ENCODE data around the gene CCDC116. TPM values are rescaled to one million over a fixed set of nuclear protein-coding genes. Genes with fewer than 3 reads are reported as not detected.

CCDC116 gene
- total RNA-seq, 1 donor from 2014 or later = 1.3 TPM

DNA sequence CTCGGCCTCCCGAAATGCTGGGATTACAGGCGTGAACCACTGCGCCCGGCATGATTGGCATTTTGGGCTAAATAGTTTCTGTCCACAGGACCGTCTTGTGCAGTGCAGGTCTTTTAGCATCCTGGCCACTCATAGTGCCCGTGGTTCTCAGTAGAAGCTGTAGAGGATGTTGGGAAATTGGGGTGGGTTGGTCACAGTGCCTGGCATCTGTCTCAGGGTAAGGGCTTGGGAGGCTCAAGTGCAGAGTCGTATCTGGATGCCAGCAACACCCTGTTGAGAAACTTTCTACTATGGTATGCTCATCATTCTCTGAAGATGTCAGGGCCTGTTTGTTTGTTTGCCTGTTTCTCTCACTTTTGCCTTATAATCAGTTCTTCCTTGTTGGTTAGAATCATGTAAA, 43.2 kb upstream of the CCDC116 start:
- no peak for TF ChIP-seq CTCF (IDR thresholded peaks at IDR 0.05; ENCODE audit: unreplicated experiment)
- no peaks in the 10 kb centered on the region for H3K27me3 Mint-ChIP-seq (ENCODE audit: low read depth)

DNA sequence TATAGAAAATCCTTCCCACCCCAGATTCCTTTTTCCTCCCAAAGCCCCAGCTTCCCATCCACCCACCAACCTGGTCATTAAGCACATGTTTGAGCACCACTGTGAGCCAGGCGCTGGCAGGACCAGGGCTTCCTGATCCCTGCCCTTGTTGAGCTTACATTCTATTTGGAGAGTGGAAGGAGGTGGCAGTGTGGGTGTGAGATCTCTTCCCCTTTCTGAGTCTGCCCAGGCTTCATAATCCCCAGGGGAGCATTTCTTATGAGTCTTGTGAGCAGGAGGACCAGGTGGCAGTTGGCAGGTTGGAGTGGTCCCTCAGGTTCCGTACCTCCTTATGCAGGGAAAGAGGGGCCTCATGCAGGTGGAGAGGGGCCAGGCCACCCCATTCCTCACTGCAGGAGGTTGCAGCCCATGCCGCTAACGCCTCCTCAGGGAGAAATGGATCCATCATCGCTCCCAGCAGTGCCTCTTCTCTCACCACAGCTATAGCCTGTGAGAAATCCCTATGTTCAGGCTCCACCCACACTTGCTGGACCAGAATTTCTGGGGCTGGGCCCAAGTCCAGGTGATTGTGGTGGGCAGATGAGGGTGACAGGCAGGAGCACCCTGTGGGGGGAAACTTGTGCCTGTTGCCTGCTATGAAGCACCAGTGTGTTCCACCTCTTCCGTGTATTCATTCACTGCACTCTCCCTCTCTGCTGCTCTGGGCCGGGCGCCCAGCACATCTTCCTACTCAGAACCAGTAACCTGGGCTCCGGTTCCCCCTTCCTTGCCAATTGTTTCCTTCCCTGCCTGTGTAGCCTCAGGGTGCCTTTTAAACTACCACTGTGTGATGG, 41.5 kb upstream of the CCDC116 start:
- Mint-ChIP-seq H3K27ac (no peak overlapping the region), H3K36me3 (peaks cover 27% of the 10 kb centered on the region), H3K4me1 (peaks cover 13% of the 10 kb centered on the region), H3K4me3 (no peak overlapping the region), H3K27me3 (ENCODE audit: low read depth) (no peaks in the 10 kb centered on the region), H3K9me3 (no peaks in the 10 kb centered on the region)
- no peak for TF ChIP-seq CTCF (IDR thresholded peaks at IDR 0.05; ENCODE audit: unreplicated experiment)
- DNase-seq (ENCODE audit: low spot score in 2 of 2, unreplicated experiment in 2 of 2) = no peak

More for the DNA sequence above, 43.2 kb upstream of the CCDC116 start:
- H3K27ac Mint-ChIP-seq = no peak overlapping the region
- peaks cover 13% of the 10 kb centered on the region for H3K4me1 Mint-ChIP-seq
- no peaks in the 10 kb centered on the region for H3K9me3 Mint-ChIP-seq
- peaks cover 22% of the 10 kb centered on the region for H3K36me3 Mint-ChIP-seq
- H3K4me3 Mint-ChIP-seq = no peak overlapping the region
- no peak for DNase-seq (ENCODE audit: low spot score in 2 of 2, unreplicated experiment in 2 of 2)

DNA sequence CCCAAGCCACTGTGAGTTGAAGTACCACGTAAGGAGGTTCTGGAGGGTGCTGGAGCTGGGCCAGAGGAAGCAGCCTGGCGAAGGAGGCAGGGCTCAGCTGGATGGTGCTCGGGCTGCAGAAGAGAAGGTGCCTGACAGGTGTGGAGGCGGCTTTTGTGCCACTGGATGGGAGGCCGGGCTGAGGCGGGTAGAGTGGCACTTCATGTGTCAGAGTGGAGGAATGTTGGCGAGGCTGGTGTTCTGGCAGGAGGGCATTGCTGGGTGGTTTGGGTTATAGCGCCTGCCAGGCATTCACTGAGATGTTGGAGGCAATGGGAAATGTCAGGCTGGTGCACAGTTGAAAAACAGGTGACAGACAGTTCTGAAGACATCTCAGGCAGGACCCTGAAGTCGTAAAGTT, 40.9 kb upstream of the CCDC116 start:
- Mint-ChIP-seq H3K9me3 (no peaks in the 10 kb centered on the region), H3K4me1 (peaks cover 13% of the 10 kb centered on the region), H3K27me3 (ENCODE audit: low read depth) (no peaks in the 10 kb centered on the region), H3K4me3 (no peak overlapping the region), H3K36me3 (peaks cover 29% of the 10 kb centered on the region), H3K27ac (no peak overlapping the region)
- no peak for TF ChIP-seq CTCF (IDR thresholded peaks at IDR 0.05; ENCODE audit: unreplicated experiment)
- no peak for DNase-seq (ENCODE audit: low spot score in 2 of 2, unreplicated experiment in 2 of 2)

GRCh38 chr22:21592422-21592821, 40.1 kb upstream of the CCDC116 start:
- H3K4me3 Mint-ChIP-seq = no peak overlapping the region

GRCh38 chr22:21593406-21594232, 38.9 kb upstream of the CCDC116 start:
- Mint-ChIP-seq H3K36me3 (peaks cover 30% of the 10 kb centered on the region), H3K9me3 (no peaks in the 10 kb centered on the region), H3K4me1 (peaks cover 5% of the 10 kb centered on the region), H3K4me3 (no peak overlapping the region), H3K27me3 (ENCODE audit: low read depth) (no peaks in the 10 kb centered on the region), H3K27ac (no peak overlapping the region)
- TF ChIP-seq CTCF (IDR thresholded peaks at IDR 0.05; ENCODE audit: unreplicated experiment) = no peak
- DNase-seq (ENCODE audit: low spot score in 2 of 2, unreplicated experiment in 2 of 2) = no peak

More at GRCh38 chr22:21592422-21592821, 40.1 kb upstream of the CCDC116 start:
- TF ChIP-seq CTCF (IDR thresholded peaks at IDR 0.05; ENCODE audit: unreplicated experiment) = no peak
- Mint-ChIP-seq H3K27ac (no peak overlapping the region), H3K4me1 (peaks cover 13% of the 10 kb centered on the region), H3K36me3 (peaks cover 30% of the 10 kb centered on the region), H3K9me3 (no peaks in the 10 kb centered on the region), H3K27me3 (ENCODE audit: low read depth) (no peaks in the 10 kb centered on the region)
- no peak for DNase-seq (ENCODE audit: low spot score in 2 of 2, unreplicated experiment in 2 of 2)

All from mesothelial cell of epicardium (in vitro differentiated cells).